Activated CD8-positive, alpha-beta memory T cell treated with anti-CD3 and anti-CD28 coated beads, Interleukin-2, amount 10 ng/mL, durations not matched to agents 7 days and 5 days (primary cell): ENCODE data around the gene MVK. TPM values are rescaled to one million over a fixed set of nuclear protein-coding genes. Genes with fewer than 3 reads are reported as not detected.

ENCODE experiments used
- ATAC-seq: fragments of 150-1000 bp; cut with Tn5 transposase; one replicate; pipeline ENCODE4 v1.10.0; 2021; ENCODE audit warnings: moderate library complexity
- CTCF ChIA-PET: fragments of 350-600 bp; sonication (Branson Sonifier 250); formaldehyde crosslinking; loops from one replicate; lab custom pipeline; 2021; ENCODE audit warnings: antibody characterized with exemption; lab: Charles Lee
- DNase-seq: peaks from one replicate; pipeline ENCODE4 v3.0.0-alpha.2; 2020
- H3K27ac Mint-ChIP-seq: one replicate; pipeline ENCODE4 v1.8.0; 2021; ENCODE audit warnings: mild to moderate bottlenecking, mixed read lengths
- H3K27me3 Mint-ChIP-seq: one replicate; pipeline ENCODE4 v1.8.0; 2021; ENCODE audit warnings: mixed read lengths
- H3K36me3 Mint-ChIP-seq: one replicate; pipeline ENCODE4 v1.8.0; 2021; ENCODE audit warnings: mild to moderate bottlenecking, mixed read lengths
- H3K4me1 Mint-ChIP-seq: one replicate; pipeline ENCODE4 v1.8.0; 2021; ENCODE audit warnings: mixed read lengths
- H3K4me3 Mint-ChIP-seq: one replicate; pipeline ENCODE4 v1.8.0; 2021; ENCODE audit warnings: mild to moderate bottlenecking, moderate library complexity, mixed read lengths
- H3K9me3 Mint-ChIP-seq: one replicate; pipeline ENCODE4 v1.8.0; 2022; ENCODE audit warnings: low read depth, mixed read lengths
- total RNA-seq, 2 experiments: library from RNA; stranded (reverse); gene quantifications; one replicate each; pipeline ENCODE4 v1.2.3, GENCODE V29; 2021

The MVK gene
- total RNA-seq, 2 experiments from 2014 or later: 21.7 to 27.4 TPM

- Mint-ChIP-seq H3K36me3 (no peaks in the 10 kb centered on the region), H3K27me3 (peaks cover 32% of the 10 kb centered on the region), H3K4me3 (no peak overlapping the region), H3K4me1 (peaks cover 3% of the 10 kb centered on the region), H3K9me3 (no peaks in the 10 kb centered on the region), H3K27ac (no peak overlapping the region)
- DNase-seq (no peak), ATAC-seq (no peak)
- CTCF ChIA-PET: interaction anchor here (1.9 to 2.2 kb wide), 2 partner anchors 46 to 224 kb away, joined by 5 read pairs; no protein-coding TSS in a partner anchor
These were observed 22.5 kb upstream of the MVK start for GRCh38 chr12:109551108-109551507.

- Mint-ChIP-seq H3K27me3 (peaks cover 19% of the 10 kb centered on the region), H3K4me3 (no peak overlapping the region), H3K4me1 (peaks cover 3% of the 10 kb centered on the region), H3K27ac (no peak overlapping the region), H3K36me3 (no peaks in the 10 kb centered on the region), H3K9me3 (no peaks in the 10 kb centered on the region)
- DNase-seq (no peak), ATAC-seq (no peak)
- CTCF ChIA-PET: interaction anchor here (1.0 to 2.2 kb wide), 4 partner anchors 10 to 223 kb away, joined by 3 to 5 read pairs (median 3); no protein-coding TSS in a partner anchor
These were observed 20.6 kb upstream of the MVK start for GRCh38 chr12:109552971-109553370.

GRCh38 chr12:109553483-109553882 lies 20.1 kb upstream of the MVK start:
- Mint-ChIP-seq H3K9me3 (no peaks in the 10 kb centered on the region), H3K27ac (no peak overlapping the region), H3K36me3 (no peaks in the 10 kb centered on the region), H3K27me3 (peaks cover 14% of the 10 kb centered on the region), H3K4me3 (no peak overlapping the region), H3K4me1 (peaks cover 3% of the 10 kb centered on the region)
- DNase-seq: no peak
- no peak for ATAC-seq
- CTCF ChIA-PET: interaction anchor here (1.3 kb wide), 2 partner anchors 23 to 29 kb away, joined by 3 read pairs; no protein-coding TSS in a partner anchor

GRCh38 chr12:109553906-109554500 lies 19.6 kb upstream of the MVK start:
- no peak for ATAC-seq
- no peaks in the 10 kb centered on the region for H3K36me3 Mint-ChIP-seq
- CTCF ChIA-PET: no interaction called here
- DNase-seq: no peak
- H3K27me3 Mint-ChIP-seq: peaks cover 9% of the 10 kb centered on the region
- H3K4me1 Mint-ChIP-seq: peaks cover 5% of the 10 kb centered on the region
- H3K9me3 Mint-ChIP-seq: no peaks in the 10 kb centered on the region
- H3K27ac Mint-ChIP-seq: no peak overlapping the region
- H3K4me3 Mint-ChIP-seq: no peak overlapping the region

- H3K9me3 Mint-ChIP-seq: no peaks in the 10 kb centered on the region
- peaks cover 1% of the 10 kb centered on the region for H3K4me1 Mint-ChIP-seq
- H3K36me3 Mint-ChIP-seq: no peaks in the 10 kb centered on the region
- no peak for ATAC-seq
- no peak overlapping the region for H3K27ac Mint-ChIP-seq
- no peak for DNase-seq
- no peak overlapping the region for H3K4me3 Mint-ChIP-seq
- CTCF ChIA-PET: interaction anchor here (0.8 kb wide), 1 partner anchor 19 kb away, joined by 3 read pairs; the partner anchor contains the start of genes MMAB and MVK
- peaks cover 5% of the 10 kb centered on the region for H3K27me3 Mint-ChIP-seq
These were observed 18.8 kb upstream of the MVK start for GRCh38 chr12:109554761-109555160.

- no peaks in the 10 kb centered on the region for H3K9me3 Mint-ChIP-seq
- peaks cover 1% of the 10 kb centered on the region for H3K4me1 Mint-ChIP-seq
- no peak overlapping the region for H3K4me3 Mint-ChIP-seq
- no peak for DNase-seq
- peaks cover 2% of the 10 kb centered on the region for H3K27me3 Mint-ChIP-seq
- CTCF ChIA-PET: no interaction called here
- no peak overlapping the region for H3K27ac Mint-ChIP-seq
- no peaks in the 10 kb centered on the region for H3K36me3 Mint-ChIP-seq
- ATAC-seq: no peak
These were observed 17.9 kb upstream of the MVK start for GRCh38 chr12:109555431-109556315.

- Mint-ChIP-seq H3K27me3 (peaks cover 2% of the 10 kb centered on the region), H3K36me3 (peaks cover 8% of the 10 kb centered on the region), H3K27ac (no peak overlapping the region), H3K4me1 (peaks cover 1% of the 10 kb centered on the region), H3K9me3 (peaks cover 7% of the 10 kb centered on the region), H3K4me3 (no peak overlapping the region)
- ATAC-seq: no peak
- CTCF ChIA-PET: no interaction called here
- DNase-seq: no peak
These were observed 16.4 kb upstream of the MVK start for GRCh38 chr12:109557200-109557599.

- Mint-ChIP-seq H3K9me3 (peaks cover 7% of the 10 kb centered on the region), H3K4me1 (peaks cover 1% of the 10 kb centered on the region), H3K36me3 (peaks cover 14% of the 10 kb centered on the region), H3K27me3 (no peaks in the 10 kb centered on the region), H3K4me3 (no peak overlapping the region), H3K27ac (no peak overlapping the region)
- DNase-seq (no peak), ATAC-seq (no peak)
- CTCF ChIA-PET: no interaction called here
These were observed 15.8 kb upstream of the MVK start for GRCh38 chr12:109557805-109558204.

- H3K4me3 Mint-ChIP-seq: no peak overlapping the region
- CTCF ChIA-PET: no interaction called here
- DNase-seq: no peak
These were observed 15.0 kb upstream of the MVK start for GRCh38 chr12:109558374-109559199.

GRCh38 chr12:109559200-109559505 lies 14.4 kb upstream of the MVK start:
- no peak for ATAC-seq

More at GRCh38 chr12:109558374-109559199, 15.0 kb upstream of the MVK start:
- Mint-ChIP-seq H3K36me3 (peaks cover 18% of the 10 kb centered on the region), H3K4me1 (peaks cover 1% of the 10 kb centered on the region), H3K9me3 (peaks cover 7% of the 10 kb centered on the region), H3K27ac (no peak overlapping the region), H3K27me3 (no peaks in the 10 kb centered on the region)
- ATAC-seq: no peak

GRCh38 chr12:109559601-109560000 lies 14.0 kb upstream of the MVK start:
- H3K27ac Mint-ChIP-seq: no peak overlapping the region
- H3K4me1 Mint-ChIP-seq: peaks cover 1% of the 10 kb centered on the region
- CTCF ChIA-PET: interaction anchor here (1.8 kb wide), 1 partner anchor 38 kb away, joined by 7 read pairs; no protein-coding TSS in a partner anchor
- no peaks in the 10 kb centered on the region for H3K27me3 Mint-ChIP-seq
- H3K9me3 Mint-ChIP-seq: peaks cover 7% of the 10 kb centered on the region
- no peak for DNase-seq
- no peak for ATAC-seq
- peaks cover 22% of the 10 kb centered on the region for H3K36me3 Mint-ChIP-seq
- H3K4me3 Mint-ChIP-seq: no peak overlapping the region

More at GRCh38 chr12:109559200-109559505, 14.4 kb upstream of the MVK start:
- peaks cover 20% of the 10 kb centered on the region for H3K36me3 Mint-ChIP-seq
- CTCF ChIA-PET: interaction anchor here (1.8 kb wide), 1 partner anchor 38 kb away, joined by 7 read pairs; no protein-coding TSS in a partner anchor
- peaks cover 1% of the 10 kb centered on the region for H3K4me1 Mint-ChIP-seq
- H3K27me3 Mint-ChIP-seq: no peaks in the 10 kb centered on the region
- H3K27ac Mint-ChIP-seq: no peak overlapping the region
- no peak overlapping the region for H3K4me3 Mint-ChIP-seq
- H3K9me3 Mint-ChIP-seq: peaks cover 7% of the 10 kb centered on the region
- no peak for DNase-seq

- Mint-ChIP-seq H3K4me1 (peaks cover 1% of the 10 kb centered on the region), H3K27me3 (no peaks in the 10 kb centered on the region), H3K4me3 (no peak overlapping the region), H3K27ac (no peak overlapping the region), H3K9me3 (peaks cover 7% of the 10 kb centered on the region), H3K36me3 (peaks cover 26% of the 10 kb centered on the region)
- ATAC-seq: no peak
- DNase-seq: no peak
- CTCF ChIA-PET: interaction anchor here (1.8 kb wide), 1 partner anchor 36 kb away, joined by 7 read pairs; no protein-coding TSS in a partner anchor
These were observed 12.5 kb upstream of the MVK start for GRCh38 chr12:109560867-109561710.
